Measurements from ENCODE around the gene RSPH9. TPM values are rescaled to one million over a fixed set of nuclear protein-coding genes. Genes with fewer than 3 reads are reported as not detected.
"Not testable (repeated sequence)": the region's sequence is repeated elsewhere in the genome, so short reads cannot be mapped to it uniquely, and the experiment has no call there.

RSPH9 gene
- polyA plus RNA-seq, 3 donors: 0.05 to 0.52 (median 0.13) TPM

GRCh38 chr6:43657221-43657802 is 12.5 kb downstream of the RSPH9 start:
- DNase-seq: no peak
- Mint-ChIP-seq H3K36me3 (no peaks in the 10 kb centered on the region), H3K9me3 (peaks cover 0 to 21% (median 13%) of the 10 kb centered on the region in 7 donors), H3K4me3 (no peak overlapping the region), H3K4me1 (peaks cover 1% of the 10 kb centered on the region), H3K27ac (no peak overlapping the region), H3K27me3 (ENCODE audit: low read depth in 3 of 3) (peaks cover 0 to 5% (median 2%) of the 10 kb centered on the region in 3 donors)
- H3K4me2 ChIP-seq (replicated peaks; ENCODE audit: extremely low read depth, low read length, poor library complexity, severe bottlenecking): no peak overlapping the region
- intact Hi-C loops (cut with micrococcal nuclease): no loop called here
- H3K4me1 ChIP-seq (ENCODE audit: control insufficient read depth in 1 of 2, insufficient read depth in 2 of 2, low read length in 2 of 2): no peaks in the 10 kb centered on the region
- H3K4me3 ChIP-seq (replicated peaks in 1 of 3; ENCODE audit: low read depth in 2 of 3, low read length in 3 of 3): no peak overlapping the region
- no peaks in the 10 kb centered on the region for H4K20me1 ChIP-seq (ENCODE audit: insufficient read depth, low read length)
- no peaks in the 10 kb centered on the region for H3K36me3 ChIP-seq (replicated peaks in 1 of 2; ENCODE audit: control insufficient read depth in 1 of 2, insufficient read depth in 2 of 2, low read length in 2 of 2)
- no peaks in the 10 kb centered on the region for H3K79me2 ChIP-seq (ENCODE audit: insufficient read depth, low read length)
- H2AFZ ChIP-seq (ENCODE audit: insufficient read depth, low read depth, low read length, poor library complexity, severe bottlenecking): no peak overlapping the region
- WGBS (ENCODE audit: insufficient coverage): no CpG with 5 or more reads among the region's 3 CpGs
- no peaks in the 10 kb centered on the region for H3K27me3 ChIP-seq (ENCODE audit: control insufficient read depth in 2 of 2, insufficient read depth in 2 of 2, low read length in 2 of 2)
- no peak overlapping the region for H3K9ac ChIP-seq (ENCODE audit: insufficient read depth, low read length, poor library complexity, severe bottlenecking)
- H3K9me3 ChIP-seq (replicated peaks in 1 of 2; ENCODE audit: control insufficient read depth in 1 of 2, insufficient read depth in 1 of 2, low read length in 2 of 2): no peaks in the 10 kb centered on the region
- H3K27ac ChIP-seq (ENCODE audit: low read depth in 1 of 2, low read length in 2 of 2): no peak overlapping the region
- no peak for TF ChIP-seq CTCF (IDR thresholded peaks at IDR 0.05)

DNA sequence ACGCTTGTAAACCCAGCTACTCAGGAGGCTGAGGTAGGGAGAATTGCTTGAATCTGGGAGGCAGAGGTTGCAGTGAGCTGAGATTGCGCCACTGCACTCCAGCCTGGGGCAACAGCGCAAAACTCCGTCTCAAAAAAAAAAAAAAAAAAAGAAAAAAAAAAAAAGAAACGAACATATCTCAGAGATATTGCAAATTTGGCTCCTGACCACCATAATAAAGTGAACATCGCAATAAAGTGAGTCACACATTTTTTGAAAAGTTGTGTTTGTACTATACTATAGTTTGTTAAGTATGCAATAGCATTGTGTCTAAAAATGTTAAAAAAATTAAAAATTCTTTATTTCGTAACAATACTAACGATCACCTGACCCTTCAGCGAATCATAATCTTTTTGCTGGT is 13.3 kb downstream of the RSPH9 start:
- no peak overlapping the region for H3K27ac ChIP-seq (ENCODE audit: low read depth in 1 of 2, low read length in 2 of 2)
- Mint-ChIP-seq H3K9me3 (peaks cover 0 to 21% (median 13%) of the 10 kb centered on the region in 7 donors), H3K4me3 (no peak overlapping the region), H3K4me1 (peaks cover 1% of the 10 kb centered on the region), H3K27me3 (ENCODE audit: low read depth in 3 of 3) (peaks cover 0 to 3% (median 2%) of the 10 kb centered on the region in 3 donors), H3K27ac (no peak overlapping the region), H3K36me3 (no peaks in the 10 kb centered on the region)
- no peak overlapping the region for H2AFZ ChIP-seq (ENCODE audit: insufficient read depth, low read depth, low read length, poor library complexity, severe bottlenecking)
- H3K27me3 ChIP-seq (ENCODE audit: control insufficient read depth in 2 of 2, insufficient read depth in 2 of 2, low read length in 2 of 2): no peaks in the 10 kb centered on the region
- H3K79me2 ChIP-seq (ENCODE audit: insufficient read depth, low read length): no peaks in the 10 kb centered on the region
- no peak for TF ChIP-seq CTCF (IDR thresholded peaks at IDR 0.05)
- H3K9me3 ChIP-seq (replicated peaks in 1 of 2; ENCODE audit: control insufficient read depth in 1 of 2, insufficient read depth in 1 of 2, low read length in 2 of 2): no peaks in the 10 kb centered on the region
- H3K4me2 ChIP-seq (replicated peaks; ENCODE audit: extremely low read depth, low read length, poor library complexity, severe bottlenecking): no peak overlapping the region
- no peaks in the 10 kb centered on the region for H3K36me3 ChIP-seq (replicated peaks in 1 of 2; ENCODE audit: control insufficient read depth in 1 of 2, insufficient read depth in 2 of 2, low read length in 2 of 2)
- no CpG with 5 or more reads among the region's 9 CpGs for WGBS (ENCODE audit: insufficient coverage)
- H3K4me1 ChIP-seq (ENCODE audit: control insufficient read depth in 1 of 2, insufficient read depth in 2 of 2, low read length in 2 of 2): no peaks in the 10 kb centered on the region
- no peaks in the 10 kb centered on the region for H4K20me1 ChIP-seq (ENCODE audit: insufficient read depth, low read length)
- intact Hi-C loops (cut with micrococcal nuclease): no loop called here
- H3K4me3 ChIP-seq (replicated peaks in 1 of 3; ENCODE audit: low read depth in 2 of 3, low read length in 3 of 3): no peak overlapping the region
- no peak overlapping the region for H3K9ac ChIP-seq (ENCODE audit: insufficient read depth, low read length, poor library complexity, severe bottlenecking)
- DNase-seq: no peak

DNA sequence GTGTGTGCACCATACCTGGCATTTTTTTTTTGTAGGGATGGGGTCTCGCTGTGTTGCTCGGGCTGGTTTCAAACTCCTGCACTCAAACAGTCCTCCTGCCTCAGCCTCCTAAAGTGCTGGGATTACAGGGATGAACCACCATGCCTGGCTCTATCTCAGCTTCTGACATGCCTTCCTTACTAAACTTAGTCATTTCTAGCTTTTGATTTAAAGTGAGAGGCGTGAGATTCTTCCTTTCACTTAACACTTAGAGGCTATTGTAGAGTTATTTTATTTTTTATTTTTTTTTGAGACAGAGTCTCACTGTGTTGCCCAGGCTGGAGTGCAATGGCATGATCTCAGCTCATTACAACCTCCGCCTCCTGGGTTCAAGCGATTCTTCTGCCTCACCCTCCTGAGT is 18.1 kb downstream of the RSPH9 start:
- H3K4me2 ChIP-seq (replicated peaks; ENCODE audit: extremely low read depth, low read length, poor library complexity, severe bottlenecking); H2AFZ ChIP-seq (ENCODE audit: insufficient read depth, low read depth, low read length, poor library complexity, severe bottlenecking); H3K27me3 ChIP-seq (ENCODE audit: control insufficient read depth in 2 of 2, insufficient read depth in 2 of 2, low read length in 2 of 2); H3K9me3 ChIP-seq (replicated peaks in 1 of 2; ENCODE audit: control insufficient read depth in 1 of 2, insufficient read depth in 1 of 2, low read length in 2 of 2); H3K4me3 ChIP-seq (replicated peaks in 1 of 3; ENCODE audit: low read depth in 2 of 3, low read length in 3 of 3); H4K20me1 ChIP-seq (ENCODE audit: insufficient read depth, low read length); H3K36me3 ChIP-seq (replicated peaks in 1 of 2; ENCODE audit: control insufficient read depth in 1 of 2, insufficient read depth in 2 of 2, low read length in 2 of 2); intact Hi-C loops (cut with micrococcal nuclease); H3K36me3 Mint-ChIP-seq; H3K27ac Mint-ChIP-seq; H3K4me3 Mint-ChIP-seq; H3K79me2 ChIP-seq (ENCODE audit: insufficient read depth, low read length); H3K27ac ChIP-seq (ENCODE audit: low read depth in 1 of 2, low read length in 2 of 2); H3K4me1 ChIP-seq (ENCODE audit: control insufficient read depth in 1 of 2, insufficient read depth in 2 of 2, low read length in 2 of 2); DNase-seq; H3K9ac ChIP-seq (ENCODE audit: insufficient read depth, low read length, poor library complexity, severe bottlenecking): not testable (repeated sequence)
- Mint-ChIP-seq H3K4me1 (peaks cover 11% of the 10 kb centered on the region), H3K9me3 (peaks cover 0 to 21% (median 13%) of the 10 kb centered on the region in 7 donors), H3K27me3 (ENCODE audit: low read depth in 3 of 3) (peaks cover 9 to 13% (median 11%) of the 10 kb centered on the region in 3 donors)
- 100% methylated on average over 2 of the region's 5 CpGs for WGBS (ENCODE audit: insufficient coverage)
